H9 (cell line): Measurements from ENCODE around the gene MED8. TPM values are rescaled to one million over a fixed set of nuclear protein-coding genes. Genes with fewer than 3 reads are reported as not detected.

Source experiments
- DNase-seq: peaks from one replicate; pipeline ENCODE4 v3.0.0-alpha.2; 2017
- H2AFZ ChIP-seq: one replicate; pipeline ENCODE4 v1.6.1; 2013; ENCODE audit warnings: mild to moderate bottlenecking, low read length, control low read depth, moderate library complexity
- H2AK5ac ChIP-seq: 2 replicates; pipeline ENCODE4 v1.6.1; 2013; ENCODE audit warnings: low read length, control low read depth, mixed read lengths; ENCODE audit not compliant: insufficient read length
- H2BK120ac ChIP-seq: one replicate; pipeline ENCODE4 v1.6.1; 2013; ENCODE audit warnings: low read depth, mild to moderate bottlenecking, low read length, control low read depth, inconsistent platforms; ENCODE audit not compliant: poor library complexity, severe bottlenecking
- H2BK12ac ChIP-seq: 2 replicates; pipeline ENCODE4 v1.6.1; 2013; ENCODE audit warnings: low read length, control low read depth, mixed read lengths, low read depth; ENCODE audit not compliant: insufficient read length
- H2BK15ac ChIP-seq: 2 replicates; pipeline ENCODE4 v1.6.1; 2013; ENCODE audit warnings: low read depth, low read length, control low read depth
- H2BK20ac ChIP-seq: one replicate; pipeline ENCODE4 v1.6.1; 2013; ENCODE audit warnings: low read depth, mild to moderate bottlenecking, low read length, control low read depth, inconsistent platforms; ENCODE audit not compliant: poor library complexity, severe bottlenecking
- H2BK5ac ChIP-seq: 2 replicates; pipeline ENCODE4 v1.6.1; 2013; ENCODE audit warnings: low read length, control low read depth, mixed read lengths; ENCODE audit not compliant: insufficient read length
- H3K14ac ChIP-seq: 2 replicates; pipeline ENCODE4 v1.6.1; 2013; ENCODE audit warnings: low read length, control low read depth; ENCODE audit not compliant: insufficient read depth
- H3K18ac ChIP-seq: 2 replicates; pipeline ENCODE4 v1.6.1; 2013; ENCODE audit warnings: low read depth, mild to moderate bottlenecking, mixed read lengths, low read length, control low read depth; ENCODE audit not compliant: insufficient read length
- H3K23ac ChIP-seq: 2 replicates; pipeline ENCODE4 v1.6.1; 2013; ENCODE audit warnings: low read length, control low read depth, mixed read lengths, low read depth; ENCODE audit not compliant: insufficient read length
- H3K23me2 ChIP-seq: 2 replicates; pipeline ENCODE4 v1.6.1; 2013; ENCODE audit warnings: low read depth, mild to moderate bottlenecking, mixed read lengths, low read length, control low read depth; ENCODE audit not compliant: insufficient read length, poor library complexity, severe bottlenecking
- H3K27ac ChIP-seq: 2 replicates; pipeline ENCODE4 v1.5.1; 2013; ENCODE audit warnings: low read length, control low read depth, mixed read lengths, low read depth; ENCODE audit not compliant: insufficient read length
- H3K27me3 ChIP-seq: 2 replicates; pipeline ENCODE4 v1.6.1; 2013; ENCODE audit warnings: low read length, control low read depth, inconsistent platforms; ENCODE audit not compliant: insufficient read depth
- H3K4ac ChIP-seq: 2 replicates; pipeline ENCODE4 v1.6.1; 2013; ENCODE audit warnings: low read depth, mild to moderate bottlenecking, control low read depth, inconsistent platforms, low read length, moderate library complexity
- H3K4me1 ChIP-seq: 2 replicates; pipeline ENCODE4 v1.6.1; 2013; ENCODE audit warnings: low read length, control low read depth, inconsistent platforms; ENCODE audit not compliant: insufficient read depth
- H3K4me2 ChIP-seq: 2 replicates; pipeline ENCODE4 v1.6.1; 2013; ENCODE audit warnings: low read length, control low read depth, mixed read lengths; ENCODE audit not compliant: insufficient read length, insufficient read depth
- H3K56ac ChIP-seq: 2 replicates; pipeline ENCODE4 v1.6.1; 2013; ENCODE audit warnings: low read depth, mild to moderate bottlenecking, mixed read lengths, low read length, control low read depth; ENCODE audit not compliant: insufficient read length
- H3K79me1 ChIP-seq: 2 replicates; pipeline ENCODE4 v1.6.1; 2013; ENCODE audit warnings: low read depth, mild to moderate bottlenecking, moderate library complexity, low read length, control low read depth, inconsistent platforms; ENCODE audit not compliant: insufficient read depth, poor library complexity, severe bottlenecking
- H3K79me2 ChIP-seq: 2 replicates; pipeline ENCODE4 v1.6.1; 2013; ENCODE audit warnings: low read length, control low read depth, inconsistent platforms; ENCODE audit not compliant: insufficient read depth
- H3K9ac ChIP-seq: 2 replicates; pipeline ENCODE4 v1.6.1; 2013; ENCODE audit warnings: low read length, control low read depth, mixed read lengths; ENCODE audit not compliant: insufficient read length; ENCODE audit errors: extremely low read depth
- H3K9me3 ChIP-seq: one replicate; pipeline ENCODE4 v1.6.1; 2013; ENCODE audit warnings: low read depth, low read length, inconsistent platforms; ENCODE audit not compliant: control insufficient read depth
- H3T11ph ChIP-seq: one replicate; pipeline ENCODE4 v1.6.1; 2013; ENCODE audit warnings: mild to moderate bottlenecking, low read length, control low read depth, inconsistent platforms
- H4K20me1 ChIP-seq: one replicate; pipeline ENCODE4 v1.6.1; 2013; ENCODE audit not compliant: control insufficient read depth, insufficient read length, insufficient read depth
- H4K5ac ChIP-seq: 2 replicates; pipeline ENCODE4 v1.6.1; 2013; ENCODE audit warnings: low read depth, mild to moderate bottlenecking, mixed read lengths, low read length, control low read depth; ENCODE audit not compliant: insufficient read length
- H4K8ac ChIP-seq: replicated peaks from 2 replicates; pipeline ENCODE4 v1.6.1; 2013; ENCODE audit warnings: low read length, control low read depth, mixed read lengths, low read depth; ENCODE audit not compliant: insufficient read length
- H4K91ac ChIP-seq: 2 replicates; pipeline ENCODE4 v1.6.1; 2013; ENCODE audit warnings: low read depth, mild to moderate bottlenecking, moderate library complexity, mixed read lengths, low read length, control low read depth; ENCODE audit not compliant: insufficient read length
- H3K27ac Mint-ChIP-seq, 3 experiments: 2 replicates in 2 of 3; 3 replicates in 1 of 3; pipeline ENCODE4 v1.8.0; 2020 to 2021; ENCODE audit warnings: mixed read lengths in 3 of 3, mild to moderate bottlenecking in 1 of 3, moderate library complexity in 1 of 3
- H3K27me3 Mint-ChIP-seq: 2 replicates; pipeline ENCODE4 v1.8.0; 2021; ENCODE audit warnings: low read depth, mild to moderate bottlenecking, moderate library complexity, mixed read lengths
- H3K36me3 Mint-ChIP-seq, 3 experiments: 2 replicates in 2 of 3; 3 replicates in 1 of 3; pipeline ENCODE4 v1.8.0; 2020 to 2021; ENCODE audit warnings: low read depth in 3 of 3, mixed read lengths in 3 of 3; ENCODE audit not compliant: insufficient read depth in 1 of 3
- H3K4me1 Mint-ChIP-seq, 2 experiments: 2 replicates each; pipeline ENCODE4 v1.8.0; 2020; ENCODE audit warnings: mixed read lengths in 2 of 2
- H3K4me3 Mint-ChIP-seq, 2 experiments: 2 replicates in 1 of 2; 3 replicates in 1 of 2; pipeline ENCODE4 v1.8.0; 2020 to 2021; ENCODE audit warnings: mild to moderate bottlenecking in 2 of 2, mixed read lengths in 2 of 2, moderate library complexity in 1 of 2
- H3K9me3 Mint-ChIP-seq, 2 experiments: 2 replicates in 1 of 2; 3 replicates in 1 of 2; pipeline ENCODE4 v1.8.0; 2020; ENCODE audit warnings: mild to moderate bottlenecking in 2 of 2, mixed read lengths in 2 of 2, moderate library complexity in 1 of 2
- WGBS: extraction: QIAGEN DNeasy Blood & Tissue Kit; methylation state at CpG from one replicate; pipeline ENCODE4 v1.1.7; 2013; ENCODE audit warnings: missing lambda C conversion rate, low lambda C conversion rate, mixed read lengths; ENCODE audit not compliant: insufficient read length; ENCODE audit errors: extremely low coverage; 5-methylcytosine and 5-hydroxymethylcytosine counted together
- total RNA-seq: library from RNA; stranded (reverse); gene quantifications from 2 replicates; pipeline ENCODE4 v1.2.1, GENCODE V29; 2021
- TF ChIP-seq, protein P1 (sequence below): fragments of 200-600 bp; sonication (generic); conservative IDR thresholded peaks from 3 replicates; pipeline ENCODE4 v1.8.0; 2021; ENCODE audit warnings: antibody characterized with exemption, mild to moderate bottlenecking

MED8 gene
- total RNA-seq, 1 experiment from 2014 or later, result 23.0 TPM

- Mint-ChIP-seq H3K4me3 (no peak overlapping the region), H3K4me1 (no peaks in the 10 kb centered on the region)
- no peaks in the 10 kb centered on the region for H3K23me2 ChIP-seq
Measured at GRCh38 chr1:43432171-43432860, 42.7 kb upstream of the MED8 start.

More at GRCh38 chr1:43432171-43432860, 42.7 kb upstream of the MED8 start:
- Histone ChIP-seq H3K27me3 (no peaks in the 10 kb centered on the region), H2AFZ (no peak overlapping the region), H3K79me2 (no peaks in the 10 kb centered on the region), H3K4ac (no peak overlapping the region), H3T11ph (no peak overlapping the region), H3K79me1 (no peaks in the 10 kb centered on the region), H4K5ac (no peak overlapping the region), H4K8ac (no peak overlapping the region), H2AK5ac (no peak overlapping the region), H3K56ac (no peak overlapping the region), H2BK120ac (no peak overlapping the region), H3K14ac (no peak overlapping the region), H3K18ac (no peak overlapping the region), H2BK15ac (no peak overlapping the region), H3K27ac (no peak overlapping the region), H4K20me1 (no peaks in the 10 kb centered on the region), H3K23ac (no peak overlapping the region), H2BK12ac (no peak overlapping the region), H4K91ac (no peak overlapping the region), H2BK20ac (no peak overlapping the region), H2BK5ac (no peak overlapping the region), H3K9ac (no peak overlapping the region), H3K4me1 (no peaks in the 10 kb centered on the region), H3K4me2 (no peak overlapping the region), H3K9me3 (no peaks in the 10 kb centered on the region)
- H3K27me3 Mint-ChIP-seq, result no peaks in the 10 kb centered on the region
- H3K36me3 Mint-ChIP-seq, result peaks cover 15 to 66% (median 59%) of the 10 kb centered on the region in 3 experiments; a peak in 6 of 7 replicates
- no peak overlapping the region for H3K27ac Mint-ChIP-seq
- no peak for DNase-seq
- no CpG with 5 or more reads among the region's 9 CpGs for WGBS
- TF ChIP-seq, protein P1, sequence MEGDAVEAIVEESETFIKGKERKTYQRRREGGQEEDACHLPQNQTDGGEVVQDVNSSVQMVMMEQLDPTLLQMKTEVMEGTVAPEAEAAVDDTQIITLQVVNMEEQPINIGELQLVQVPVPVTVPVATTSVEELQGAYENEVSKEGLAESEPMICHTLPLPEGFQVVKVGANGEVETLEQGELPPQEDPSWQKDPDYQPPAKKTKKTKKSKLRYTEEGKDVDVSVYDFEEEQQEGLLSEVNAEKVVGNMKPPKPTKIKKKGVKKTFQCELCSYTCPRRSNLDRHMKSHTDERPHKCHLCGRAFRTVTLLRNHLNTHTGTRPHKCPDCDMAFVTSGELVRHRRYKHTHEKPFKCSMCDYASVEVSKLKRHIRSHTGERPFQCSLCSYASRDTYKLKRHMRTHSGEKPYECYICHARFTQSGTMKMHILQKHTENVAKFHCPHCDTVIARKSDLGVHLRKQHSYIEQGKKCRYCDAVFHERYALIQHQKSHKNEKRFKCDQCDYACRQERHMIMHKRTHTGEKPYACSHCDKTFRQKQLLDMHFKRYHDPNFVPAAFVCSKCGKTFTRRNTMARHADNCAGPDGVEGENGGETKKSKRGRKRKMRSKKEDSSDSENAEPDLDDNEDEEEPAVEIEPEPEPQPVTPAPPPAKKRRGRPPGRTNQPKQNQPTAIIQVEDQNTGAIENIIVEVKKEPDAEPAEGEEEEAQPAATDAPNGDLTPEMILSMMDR, result no peak
- no peaks in the 10 kb centered on the region for H3K9me3 Mint-ChIP-seq
